ENCODE results near the gene CAPS.

The CAPS gene

DNA sequence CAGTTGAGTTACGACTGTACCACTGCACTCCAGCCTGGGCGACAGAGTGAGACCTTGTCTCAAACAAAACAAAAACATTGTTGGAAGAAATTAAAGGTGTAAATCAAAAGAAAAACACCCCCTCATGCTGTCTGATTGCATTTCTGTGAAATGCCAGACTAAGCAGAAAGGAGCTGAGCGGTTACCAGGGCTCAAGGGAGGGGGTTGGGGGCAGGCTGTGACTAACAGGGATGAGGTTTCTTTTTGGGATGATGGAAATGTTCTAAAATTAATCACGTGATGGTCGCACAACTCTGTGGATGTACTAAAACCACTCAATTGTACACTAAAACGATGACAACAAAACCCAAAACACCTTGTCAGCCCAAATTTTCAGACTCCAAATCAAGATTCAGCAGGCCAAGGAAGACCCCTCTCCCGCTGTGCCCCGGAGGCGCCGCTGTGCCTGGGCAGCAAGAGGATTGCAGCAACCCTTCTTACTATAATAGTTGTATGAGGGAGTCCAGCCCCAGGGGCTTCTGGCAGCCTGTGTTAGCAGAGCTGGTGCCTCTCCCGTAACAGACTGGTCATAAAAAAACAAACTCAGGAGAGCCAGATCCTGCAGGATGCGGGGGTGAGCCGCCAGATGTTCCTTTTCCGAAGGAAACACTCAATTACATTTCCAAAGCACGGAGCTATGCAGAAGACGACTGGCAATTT, 20.9 kb downstream of the CAPS start:
- DNase-seq (ENCODE audit: low read depth) = no peak

DNA sequence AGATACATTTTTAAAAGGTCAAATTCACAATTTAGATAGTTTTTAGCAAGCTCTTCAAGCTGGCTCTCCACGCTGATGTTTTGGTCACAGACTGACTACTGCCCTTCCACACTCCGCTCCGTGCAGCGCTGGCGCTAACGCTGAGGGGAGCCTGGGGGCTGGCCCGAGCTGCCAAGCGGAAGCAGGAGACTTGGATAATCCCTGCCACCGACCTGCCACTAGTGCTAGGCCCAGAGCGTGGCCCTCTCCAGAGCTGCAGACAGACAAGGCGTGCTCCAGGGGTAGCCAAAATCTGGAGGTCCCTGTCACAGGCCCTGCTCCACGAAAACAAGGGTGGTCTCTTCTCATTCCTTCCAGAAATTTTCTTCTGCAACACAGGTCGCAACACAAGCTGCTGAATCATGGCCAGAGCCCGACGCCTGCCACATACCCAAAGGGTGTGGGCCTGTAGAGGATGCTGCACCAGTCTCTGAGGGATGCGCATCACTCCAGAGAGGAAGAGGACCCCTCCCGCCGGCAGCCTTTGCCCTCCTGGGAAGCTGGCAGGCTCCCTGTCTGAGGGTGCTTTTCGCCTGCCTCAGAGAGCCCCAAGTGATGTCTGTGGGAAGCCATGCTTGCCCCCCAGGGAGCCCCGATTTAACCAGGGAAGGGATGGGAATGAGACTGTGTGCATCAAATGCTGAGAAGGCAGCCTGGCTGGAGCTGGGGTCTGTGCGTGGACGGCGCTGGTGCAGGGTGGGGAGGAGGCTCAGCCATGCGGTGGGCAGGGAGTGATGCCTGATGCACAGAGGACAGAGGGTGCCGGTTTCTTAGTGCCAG, 21.6 kb downstream of the CAPS start:
- DNase-seq (ENCODE audit: low read depth) = no peak

DNA sequence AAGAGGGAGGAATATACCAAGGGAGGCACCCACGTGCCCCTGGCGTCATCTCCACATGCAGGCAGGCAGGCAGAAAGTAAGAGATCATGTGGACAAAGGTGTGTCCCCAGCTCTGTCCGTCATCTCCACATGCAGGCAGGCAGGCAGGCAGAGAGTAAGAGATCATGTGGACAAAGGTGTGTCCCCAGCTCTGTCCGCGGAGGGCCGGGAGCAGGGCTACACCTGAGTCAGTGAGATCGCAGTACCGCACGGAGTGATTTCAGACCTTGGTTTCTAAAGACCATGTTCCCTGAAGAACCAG, 22.2 kb downstream of the CAPS start:
- no peak for DNase-seq (ENCODE audit: low read depth)

- DNase-seq (ENCODE audit: low read depth) = no peak
These were observed 23.5 kb downstream of the CAPS start for GRCh38 chr19:5937550-5937949.

- no peak for DNase-seq (ENCODE audit: low read depth)
These were observed 26.5 kb downstream of the CAPS start for GRCh38 chr19:5940260-5941208.

DNA sequence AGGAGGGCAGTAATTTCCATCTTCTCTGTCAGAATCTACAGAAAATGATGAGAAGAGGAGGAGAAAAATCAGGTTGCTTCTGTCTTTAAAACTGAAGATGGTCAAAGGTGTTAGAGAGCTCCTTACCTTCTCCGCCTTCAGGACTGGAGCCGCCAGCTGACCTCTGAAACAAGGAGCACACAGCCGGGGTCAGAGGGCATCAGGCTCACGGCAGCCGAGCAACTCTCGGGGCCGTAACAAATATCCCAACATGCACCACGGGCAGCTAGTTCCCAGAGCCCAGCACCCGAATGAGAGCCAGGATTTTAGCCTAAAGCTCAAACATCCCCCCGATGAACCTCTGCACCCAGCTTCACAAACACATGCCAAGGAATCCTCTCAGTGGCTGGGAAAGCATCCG, 27.6 kb downstream of the CAPS start:
- no peak for DNase-seq (ENCODE audit: low read depth)

GRCh38 chr19:5943045-5943444, 29.0 kb downstream of the CAPS start:
- no peak for DNase-seq (ENCODE audit: low read depth)

GRCh38 chr19:5943623-5944022, 29.6 kb downstream of the CAPS start:
- DNase-seq (ENCODE audit: low read depth) = no peak

DNA sequence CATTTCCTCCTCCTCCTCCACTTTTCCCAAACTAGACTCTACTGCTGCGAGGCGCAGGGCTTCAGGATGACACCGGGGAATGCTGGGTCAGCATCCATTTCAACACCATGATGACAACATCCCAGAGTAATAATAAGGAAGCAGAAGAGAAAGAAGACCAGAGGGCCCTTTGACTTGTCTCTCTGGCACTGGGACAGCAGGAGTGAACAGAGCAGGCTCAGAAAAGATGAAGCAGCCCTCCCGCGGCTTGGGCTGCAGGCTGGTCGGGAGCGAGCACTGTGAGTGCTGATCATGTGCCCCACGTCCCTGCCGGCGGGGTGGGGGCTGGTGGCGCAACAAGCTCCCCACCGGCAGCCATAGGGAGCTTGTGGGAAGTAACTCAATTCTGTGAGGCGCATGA, 33.4 kb downstream of the CAPS start:
- no peak for DNase-seq (ENCODE audit: low read depth)

DNA sequence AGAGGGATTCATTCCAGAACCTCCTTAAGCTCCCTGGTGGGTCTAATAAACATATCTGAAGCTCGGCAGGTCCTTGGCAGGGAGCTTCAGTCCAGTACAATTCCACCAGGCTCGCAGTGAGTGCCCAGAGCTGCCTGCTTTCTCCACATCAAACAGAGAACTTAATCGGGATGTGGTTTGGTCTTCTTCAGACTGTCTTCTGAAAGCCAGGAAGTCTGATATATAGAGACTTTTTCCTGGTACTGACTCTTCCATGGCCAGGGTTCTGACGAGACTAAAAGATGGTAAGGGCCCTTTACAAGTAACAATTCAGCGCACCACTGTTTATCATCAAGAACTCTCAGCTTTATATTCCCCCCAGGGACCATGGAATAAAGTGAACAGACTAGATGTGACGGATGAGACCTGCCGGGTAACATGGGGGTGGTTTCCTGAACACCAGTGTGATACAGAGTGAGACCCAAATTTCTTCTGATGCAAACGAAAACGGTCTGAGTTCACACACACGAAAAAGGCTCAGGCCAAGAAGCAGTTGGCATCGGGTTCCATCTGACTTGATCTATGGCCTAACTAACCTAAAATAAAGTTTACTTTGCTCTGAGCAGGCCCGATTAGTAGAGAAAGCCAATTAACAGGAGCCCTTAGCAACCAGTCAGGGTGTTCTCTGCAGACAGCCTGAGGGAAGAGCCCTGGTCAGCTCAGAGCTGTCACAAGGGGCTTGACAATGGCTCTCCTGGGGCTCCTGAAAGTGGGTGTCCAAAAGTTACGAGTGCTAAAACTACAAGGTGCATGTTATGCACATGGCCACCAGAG, 34.9 kb downstream of the CAPS start:
- DNase-seq (ENCODE audit: low read depth) = no peak

- DNase-seq (ENCODE audit: low read depth) = peak; percentile 7
These were observed 35.8 kb downstream of the CAPS start for GRCh38 chr19:5949792-5950305.

DNA sequence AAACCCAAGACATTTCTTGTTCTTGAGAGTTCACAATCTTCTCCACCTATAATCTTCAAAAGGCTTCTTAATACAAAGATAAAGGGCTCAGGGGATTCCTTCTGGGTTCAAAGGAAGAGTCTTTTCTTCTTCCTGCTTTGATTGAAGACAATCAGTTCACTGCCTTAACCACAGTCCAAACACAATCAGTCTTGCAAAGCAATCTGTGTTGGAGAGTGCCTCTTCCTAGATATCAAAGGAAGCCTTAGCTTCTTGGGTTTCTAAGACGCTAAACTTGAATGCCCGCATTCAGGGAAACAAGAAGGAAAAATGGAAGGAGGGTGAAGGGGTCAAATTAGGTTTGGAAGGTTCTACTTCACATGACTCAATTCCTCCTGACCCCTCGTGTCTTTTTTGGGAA, 36.7 kb downstream of the CAPS start:
- no peak for DNase-seq (ENCODE audit: low read depth)

GRCh38 chr19:5951338-5951861, 37.3 kb downstream of the CAPS start:
- DNase-seq (ENCODE audit: low read depth) = no peak

DNA sequence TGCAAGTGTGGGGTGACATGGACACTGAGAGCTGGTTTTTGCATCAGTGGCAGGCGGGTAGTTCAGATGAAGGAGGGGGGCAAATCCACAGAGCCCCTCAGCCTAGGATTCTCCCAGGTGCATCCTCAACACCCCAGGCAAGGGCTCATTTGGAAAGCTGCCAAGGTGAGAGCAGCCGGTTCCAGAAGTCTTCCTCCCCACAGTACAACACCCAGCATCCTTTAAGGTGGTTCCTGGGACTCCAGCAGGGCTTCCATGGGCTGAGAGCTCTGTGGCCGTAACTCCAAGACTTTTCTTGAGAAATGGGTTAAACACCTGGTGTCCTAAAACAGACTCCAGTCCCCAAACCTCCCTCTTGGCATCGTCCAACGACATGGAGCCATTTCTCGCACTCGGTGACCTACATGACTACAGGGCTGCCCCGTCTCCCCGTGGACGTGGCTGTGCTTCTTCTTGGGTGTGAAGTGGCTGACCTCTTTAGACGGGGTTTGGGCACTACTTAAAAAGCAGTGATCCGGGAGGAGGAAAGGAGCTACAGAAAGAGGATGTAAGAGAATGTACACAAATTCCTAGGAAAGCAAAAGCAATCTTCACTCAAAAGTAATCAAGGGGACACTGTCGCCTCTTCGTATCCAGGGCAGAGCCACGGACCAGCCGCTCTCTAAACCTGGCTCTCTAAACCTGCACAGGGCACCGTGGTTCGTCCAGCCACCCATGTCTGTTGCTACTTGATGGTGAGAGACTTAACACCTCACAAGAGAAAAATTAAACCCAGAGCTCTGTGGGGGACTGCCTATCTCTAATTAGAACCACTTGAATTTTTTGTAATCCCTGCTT, 38.4 kb downstream of the CAPS start:
- no peak for DNase-seq (ENCODE audit: low read depth)

- no peak for DNase-seq (ENCODE audit: low read depth)
These were observed 39.1 kb downstream of the CAPS start for GRCh38 chr19:5953030-5953589.

- DNase-seq (ENCODE audit: low read depth) = peak; percentile 15
These were observed 39.7 kb downstream of the CAPS start for GRCh38 chr19:5953680-5954213.

- DNase-seq (ENCODE audit: low read depth) = no peak
These were observed 40.2 kb downstream of the CAPS start for GRCh38 chr19:5954293-5954692.

GRCh38 chr19:5955636-5955935, 41.5 kb downstream of the CAPS start:
- DNase-seq (ENCODE audit: low read depth) = no peak

- DNase-seq (ENCODE audit: low read depth) = no peak
These were observed 42.3 kb downstream of the CAPS start for GRCh38 chr19:5956323-5956722.

- no peak for DNase-seq (ENCODE audit: low read depth)
These were observed 42.7 kb downstream of the CAPS start for GRCh38 chr19:5956728-5957127.

Data from activated T-helper 9 cell treated with anti-CD3 and anti-CD28 coated beads, Interleukin-2, amount 50 U/mL, for 16 hours (primary cell).